WTC11 (cell line): ENCODE measurements around the gene SETD7. TPM values are rescaled to one million over a fixed set of nuclear protein-coding genes. Genes with fewer than 3 reads are reported as not detected.

Source experiments
- ATAC-seq: fragments of 200-7000 bp; cut with Tn5 transposase; 2 replicates; pipeline ENCODE4 v1.10.0; 2021; ENCODE audit warnings: mild to moderate bottlenecking, moderate library complexity
- CTCF ChIA-PET: fragments of 300-600 bp; sonication (Branson Sonifier 250); formaldehyde crosslinking; loops from one replicate; lab custom pipeline; 2021; ENCODE audit warnings: antibody characterized with exemption; lab: Charles Lee
- POLR2A ChIA-PET: fragments of 350-600 bp; sonication (Branson Sonifier 250); formaldehyde crosslinking; loops from one replicate; lab custom pipeline; 2021; ENCODE audit warnings: antibody characterized with exemption; lab: Charles Lee
- DNase-seq: peaks from one replicate; pipeline ENCODE4 v3.0.0; 2021; ENCODE audit warnings: low spot score
- H3K27ac Mint-ChIP-seq: 2 replicates; pipeline ENCODE4 v1.8.0; 2021; ENCODE audit warnings: mixed read lengths
- H3K27me3 Mint-ChIP-seq: 2 replicates; pipeline ENCODE4 v1.8.0; 2021; ENCODE audit warnings: low read depth, mild to moderate bottlenecking, moderate library complexity, mixed read lengths
- H3K36me3 Mint-ChIP-seq: 2 replicates; pipeline ENCODE4 v1.8.0; 2021; ENCODE audit warnings: mixed read lengths
- H3K4me1 Mint-ChIP-seq: 2 replicates; pipeline ENCODE4 v1.8.0; 2022; ENCODE audit warnings: mixed read lengths
- H3K4me3 Mint-ChIP-seq: 2 replicates; pipeline ENCODE4 v1.8.0; 2021; ENCODE audit warnings: mild to moderate bottlenecking, moderate library complexity, mixed read lengths
- H3K9me3 Mint-ChIP-seq: 2 replicates; pipeline ENCODE4 v1.8.0; 2021; ENCODE audit warnings: mixed read lengths
- ELF4 ChIP-seq: sonication (generic); formaldehyde crosslinking; IDR thresholded peaks from 2 replicates; pipeline ENCODE4 v1.8.1; 2022; ENCODE audit warnings: low read depth, mild to moderate bottlenecking, moderate library complexity, missing genetic modification reagents
- KAT7 ChIP-seq: sonication (generic); formaldehyde crosslinking; IDR thresholded peaks from 2 replicates; pipeline ENCODE4 v1.8.1; 2023; ENCODE audit warnings: missing genetic modification reagents, mild to moderate bottlenecking, borderline replicate concordance
- RELA ChIP-seq: sonication (generic); formaldehyde crosslinking; IDR thresholded peaks from 2 replicates; pipeline ENCODE4 v1.8.1; 2022; ENCODE audit warnings: missing genetic modification reagents, mild to moderate bottlenecking, borderline replicate concordance
- TEAD4 ChIP-seq: sonication (generic); formaldehyde crosslinking; IDR thresholded peaks from 2 replicates; pipeline ENCODE4 v1.8.0; 2022; ENCODE audit warnings: mild to moderate bottlenecking, missing genetic modification reagents
- ZNF263 ChIP-seq: sonication (generic); formaldehyde crosslinking; IDR thresholded peaks from 2 replicates; pipeline ENCODE4 v1.8.1; 2022; ENCODE audit warnings: low read depth, mild to moderate bottlenecking, moderate library complexity, missing genetic modification reagents
- total RNA-seq: library from RNA; stranded (reverse); gene quantifications from 3 replicates; pipeline ENCODE4 v1.2.3, GENCODE V29; 2021
- TF ChIP-seq, protein P1 (sequence below): sonication (generic); formaldehyde crosslinking; IDR thresholded peaks from 2 replicates; pipeline ENCODE4 v1.8.0; 2022; ENCODE audit warnings: missing genetic modification reagents
- TF ChIP-seq, protein P2 (sequence below): fragments of 250-450 bp; sonication (Bioruptor Pico); IDR thresholded peaks from 2 replicates; pipeline ENCODE4 v1.9.0; 2021; ENCODE audit warnings: mild to moderate bottlenecking, borderline replicate concordance
- TF ChIP-seq, protein P3 (sequence below): sonication (generic); formaldehyde crosslinking; conservative IDR thresholded peaks from 2 replicates; pipeline ENCODE4 v1.8.1; 2023; ENCODE audit warnings: mild to moderate bottlenecking, low read depth, missing genetic modification reagents, moderate library complexity
- TF ChIP-seq, protein P4 (sequence below): sonication (generic); formaldehyde crosslinking; IDR thresholded peaks from 2 replicates; pipeline ENCODE4 v1.8.1; 2023; ENCODE audit warnings: mild to moderate bottlenecking, missing genetic modification reagents, borderline replicate concordance
- TF ChIP-seq, protein P5 (sequence below): sonication (generic); formaldehyde crosslinking; IDR thresholded peaks from 2 replicates; pipeline ENCODE4 v1.8.0; 2023; ENCODE audit warnings: mild to moderate bottlenecking, missing genetic modification reagents
- TF ChIP-seq, protein P6 (sequence below): fragments of 250-450 bp; sonication (Bioruptor Pico); conservative IDR thresholded peaks from 2 replicates; pipeline ENCODE4 v1.9.0; 2021; ENCODE audit warnings: mild to moderate bottlenecking
- TF ChIP-seq, protein P7 (sequence below): fragments of 250-450 bp; sonication (Bioruptor Pico); IDR thresholded peaks from 2 replicates; pipeline ENCODE4 v1.9.0; 2021; ENCODE audit warnings: mild to moderate bottlenecking

Gene SETD7
- total RNA-seq, 1 experiment from 2014 or later: 5.6 TPM

DNA sequence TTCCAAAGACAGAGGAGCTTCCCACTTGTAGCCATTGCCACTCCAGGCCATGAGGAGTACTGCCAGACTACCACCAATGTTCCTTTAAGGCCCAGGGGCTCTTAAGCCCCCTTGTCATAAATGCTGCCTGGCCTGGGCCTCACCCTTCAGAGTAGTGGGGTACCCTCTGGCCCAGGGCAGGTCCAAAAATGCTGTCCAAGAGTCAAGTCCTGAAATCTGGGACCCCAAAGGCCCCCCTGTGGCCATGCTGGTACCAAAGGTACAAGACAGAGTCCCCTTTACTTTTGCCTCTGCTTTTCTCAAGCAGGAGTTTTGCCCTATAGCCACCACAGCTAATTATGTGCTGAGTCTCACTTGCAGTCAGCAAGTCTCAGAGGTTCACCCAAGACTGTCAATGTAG, 85.7 kb downstream of the SETD7 start (continued):
- TF ChIP-seq, protein P1, sequence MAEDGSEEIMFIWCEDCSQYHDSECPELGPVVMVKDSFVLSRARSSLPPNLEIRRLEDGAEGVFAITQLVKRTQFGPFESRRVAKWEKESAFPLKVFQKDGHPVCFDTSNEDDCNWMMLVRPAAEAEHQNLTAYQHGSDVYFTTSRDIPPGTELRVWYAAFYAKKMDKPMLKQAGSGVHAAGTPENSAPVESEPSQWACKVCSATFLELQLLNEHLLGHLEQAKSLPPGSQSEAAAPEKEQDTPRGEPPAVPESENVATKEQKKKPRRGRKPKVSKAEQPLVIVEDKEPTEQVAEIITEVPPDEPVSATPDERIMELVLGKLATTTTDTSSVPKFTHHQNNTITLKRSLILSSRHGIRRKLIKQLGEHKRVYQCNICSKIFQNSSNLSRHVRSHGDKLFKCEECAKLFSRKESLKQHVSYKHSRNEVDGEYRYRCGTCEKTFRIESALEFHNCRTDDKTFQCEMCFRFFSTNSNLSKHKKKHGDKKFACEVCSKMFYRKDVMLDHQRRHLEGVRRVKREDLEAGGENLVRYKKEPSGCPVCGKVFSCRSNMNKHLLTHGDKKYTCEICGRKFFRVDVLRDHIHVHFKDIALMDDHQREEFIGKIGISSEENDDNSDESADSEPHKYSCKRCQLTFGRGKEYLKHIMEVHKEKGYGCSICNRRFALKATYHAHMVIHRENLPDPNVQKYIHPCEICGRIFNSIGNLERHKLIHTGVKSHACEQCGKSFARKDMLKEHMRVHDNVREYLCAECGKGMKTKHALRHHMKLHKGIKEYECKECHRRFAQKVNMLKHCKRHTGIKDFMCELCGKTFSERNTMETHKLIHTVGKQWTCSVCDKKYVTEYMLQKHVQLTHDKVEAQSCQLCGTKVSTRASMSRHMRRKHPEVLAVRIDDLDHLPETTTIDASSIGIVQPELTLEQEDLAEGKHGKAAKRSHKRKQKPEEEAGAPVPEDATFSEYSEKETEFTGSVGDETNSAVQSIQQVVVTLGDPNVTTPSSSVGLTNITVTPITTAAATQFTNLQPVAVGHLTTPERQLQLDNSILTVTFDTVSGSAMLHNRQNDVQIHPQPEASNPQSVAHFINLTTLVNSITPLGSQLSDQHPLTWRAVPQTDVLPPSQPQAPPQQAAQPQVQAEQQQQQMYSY (CRISPR knock-in tag): no peak
- no peak for TF ChIP-seq KAT7 (CRISPR knock-in tag)
- no peak for TF ChIP-seq RELA (CRISPR knock-in tag)
- TF ChIP-seq, protein P2, sequence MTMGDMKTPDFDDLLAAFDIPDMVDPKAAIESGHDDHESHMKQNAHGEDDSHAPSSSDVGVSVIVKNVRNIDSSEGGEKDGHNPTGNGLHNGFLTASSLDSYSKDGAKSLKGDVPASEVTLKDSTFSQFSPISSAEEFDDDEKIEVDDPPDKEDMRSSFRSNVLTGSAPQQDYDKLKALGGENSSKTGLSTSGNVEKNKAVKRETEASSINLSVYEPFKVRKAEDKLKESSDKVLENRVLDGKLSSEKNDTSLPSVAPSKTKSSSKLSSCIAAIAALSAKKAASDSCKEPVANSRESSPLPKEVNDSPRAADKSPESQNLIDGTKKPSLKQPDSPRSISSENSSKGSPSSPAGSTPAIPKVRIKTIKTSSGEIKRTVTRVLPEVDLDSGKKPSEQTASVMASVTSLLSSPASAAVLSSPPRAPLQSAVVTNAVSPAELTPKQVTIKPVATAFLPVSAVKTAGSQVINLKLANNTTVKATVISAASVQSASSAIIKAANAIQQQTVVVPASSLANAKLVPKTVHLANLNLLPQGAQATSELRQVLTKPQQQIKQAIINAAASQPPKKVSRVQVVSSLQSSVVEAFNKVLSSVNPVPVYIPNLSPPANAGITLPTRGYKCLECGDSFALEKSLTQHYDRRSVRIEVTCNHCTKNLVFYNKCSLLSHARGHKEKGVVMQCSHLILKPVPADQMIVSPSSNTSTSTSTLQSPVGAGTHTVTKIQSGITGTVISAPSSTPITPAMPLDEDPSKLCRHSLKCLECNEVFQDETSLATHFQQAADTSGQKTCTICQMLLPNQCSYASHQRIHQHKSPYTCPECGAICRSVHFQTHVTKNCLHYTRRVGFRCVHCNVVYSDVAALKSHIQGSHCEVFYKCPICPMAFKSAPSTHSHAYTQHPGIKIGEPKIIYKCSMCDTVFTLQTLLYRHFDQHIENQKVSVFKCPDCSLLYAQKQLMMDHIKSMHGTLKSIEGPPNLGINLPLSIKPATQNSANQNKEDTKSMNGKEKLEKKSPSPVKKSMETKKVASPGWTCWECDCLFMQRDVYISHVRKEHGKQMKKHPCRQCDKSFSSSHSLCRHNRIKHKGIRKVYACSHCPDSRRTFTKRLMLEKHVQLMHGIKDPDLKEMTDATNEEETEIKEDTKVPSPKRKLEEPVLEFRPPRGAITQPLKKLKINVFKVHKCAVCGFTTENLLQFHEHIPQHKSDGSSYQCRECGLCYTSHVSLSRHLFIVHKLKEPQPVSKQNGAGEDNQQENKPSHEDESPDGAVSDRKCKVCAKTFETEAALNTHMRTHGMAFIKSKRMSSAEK: no peak
- TF ChIP-seq ELF4 (CRISPR knock-in tag): no peak
- TF ChIP-seq, protein P3, sequence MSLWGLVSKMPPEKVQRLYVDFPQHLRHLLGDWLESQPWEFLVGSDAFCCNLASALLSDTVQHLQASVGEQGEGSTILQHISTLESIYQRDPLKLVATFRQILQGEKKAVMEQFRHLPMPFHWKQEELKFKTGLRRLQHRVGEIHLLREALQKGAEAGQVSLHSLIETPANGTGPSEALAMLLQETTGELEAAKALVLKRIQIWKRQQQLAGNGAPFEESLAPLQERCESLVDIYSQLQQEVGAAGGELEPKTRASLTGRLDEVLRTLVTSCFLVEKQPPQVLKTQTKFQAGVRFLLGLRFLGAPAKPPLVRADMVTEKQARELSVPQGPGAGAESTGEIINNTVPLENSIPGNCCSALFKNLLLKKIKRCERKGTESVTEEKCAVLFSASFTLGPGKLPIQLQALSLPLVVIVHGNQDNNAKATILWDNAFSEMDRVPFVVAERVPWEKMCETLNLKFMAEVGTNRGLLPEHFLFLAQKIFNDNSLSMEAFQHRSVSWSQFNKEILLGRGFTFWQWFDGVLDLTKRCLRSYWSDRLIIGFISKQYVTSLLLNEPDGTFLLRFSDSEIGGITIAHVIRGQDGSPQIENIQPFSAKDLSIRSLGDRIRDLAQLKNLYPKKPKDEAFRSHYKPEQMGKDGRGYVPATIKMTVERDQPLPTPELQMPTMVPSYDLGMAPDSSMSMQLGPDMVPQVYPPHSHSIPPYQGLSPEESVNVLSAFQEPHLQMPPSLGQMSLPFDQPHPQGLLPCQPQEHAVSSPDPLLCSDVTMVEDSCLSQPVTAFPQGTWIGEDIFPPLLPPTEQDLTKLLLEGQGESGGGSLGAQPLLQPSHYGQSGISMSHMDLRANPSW (CRISPR knock-in tag): no peak
- TF ChIP-seq, protein P4, sequence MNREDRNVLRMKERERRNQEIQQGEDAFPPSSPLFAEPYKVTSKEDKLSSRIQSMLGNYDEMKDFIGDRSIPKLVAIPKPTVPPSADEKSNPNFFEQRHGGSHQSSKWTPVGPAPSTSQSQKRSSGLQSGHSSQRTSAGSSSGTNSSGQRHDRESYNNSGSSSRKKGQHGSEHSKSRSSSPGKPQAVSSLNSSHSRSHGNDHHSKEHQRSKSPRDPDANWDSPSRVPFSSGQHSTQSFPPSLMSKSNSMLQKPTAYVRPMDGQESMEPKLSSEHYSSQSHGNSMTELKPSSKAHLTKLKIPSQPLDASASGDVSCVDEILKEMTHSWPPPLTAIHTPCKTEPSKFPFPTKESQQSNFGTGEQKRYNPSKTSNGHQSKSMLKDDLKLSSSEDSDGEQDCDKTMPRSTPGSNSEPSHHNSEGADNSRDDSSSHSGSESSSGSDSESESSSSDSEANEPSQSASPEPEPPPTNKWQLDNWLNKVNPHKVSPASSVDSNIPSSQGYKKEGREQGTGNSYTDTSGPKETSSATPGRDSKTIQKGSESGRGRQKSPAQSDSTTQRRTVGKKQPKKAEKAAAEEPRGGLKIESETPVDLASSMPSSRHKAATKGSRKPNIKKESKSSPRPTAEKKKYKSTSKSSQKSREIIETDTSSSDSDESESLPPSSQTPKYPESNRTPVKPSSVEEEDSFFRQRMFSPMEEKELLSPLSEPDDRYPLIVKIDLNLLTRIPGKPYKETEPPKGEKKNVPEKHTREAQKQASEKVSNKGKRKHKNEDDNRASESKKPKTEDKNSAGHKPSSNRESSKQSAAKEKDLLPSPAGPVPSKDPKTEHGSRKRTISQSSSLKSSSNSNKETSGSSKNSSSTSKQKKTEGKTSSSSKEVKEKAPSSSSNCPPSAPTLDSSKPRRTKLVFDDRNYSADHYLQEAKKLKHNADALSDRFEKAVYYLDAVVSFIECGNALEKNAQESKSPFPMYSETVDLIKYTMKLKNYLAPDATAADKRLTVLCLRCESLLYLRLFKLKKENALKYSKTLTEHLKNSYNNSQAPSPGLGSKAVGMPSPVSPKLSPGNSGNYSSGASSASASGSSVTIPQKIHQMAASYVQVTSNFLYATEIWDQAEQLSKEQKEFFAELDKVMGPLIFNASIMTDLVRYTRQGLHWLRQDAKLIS: no peak
- TF ChIP-seq ZNF263: no peak
- no peak for TF ChIP-seq TEAD4

DNA sequence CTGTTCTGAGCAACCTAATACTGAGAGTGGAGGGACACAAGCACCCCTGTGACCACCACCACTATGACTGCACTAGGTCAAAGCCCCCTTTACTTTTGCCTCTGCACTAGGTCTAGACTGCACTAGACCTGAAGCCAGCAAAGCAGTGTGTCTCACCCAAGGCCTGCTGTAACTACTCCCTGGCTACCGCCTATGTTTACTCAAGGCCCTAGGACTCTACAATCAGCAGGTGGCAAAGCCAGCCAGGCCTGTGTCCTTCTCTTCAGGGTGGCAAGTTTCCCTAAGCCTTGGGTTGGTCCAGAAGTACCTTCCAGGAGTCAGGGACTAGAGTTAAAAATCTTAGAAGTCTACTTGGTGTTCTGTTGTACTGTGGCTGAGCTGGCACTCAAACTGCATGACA, 86.2 kb downstream of the SETD7 start:
- TF ChIP-seq, protein P5, sequence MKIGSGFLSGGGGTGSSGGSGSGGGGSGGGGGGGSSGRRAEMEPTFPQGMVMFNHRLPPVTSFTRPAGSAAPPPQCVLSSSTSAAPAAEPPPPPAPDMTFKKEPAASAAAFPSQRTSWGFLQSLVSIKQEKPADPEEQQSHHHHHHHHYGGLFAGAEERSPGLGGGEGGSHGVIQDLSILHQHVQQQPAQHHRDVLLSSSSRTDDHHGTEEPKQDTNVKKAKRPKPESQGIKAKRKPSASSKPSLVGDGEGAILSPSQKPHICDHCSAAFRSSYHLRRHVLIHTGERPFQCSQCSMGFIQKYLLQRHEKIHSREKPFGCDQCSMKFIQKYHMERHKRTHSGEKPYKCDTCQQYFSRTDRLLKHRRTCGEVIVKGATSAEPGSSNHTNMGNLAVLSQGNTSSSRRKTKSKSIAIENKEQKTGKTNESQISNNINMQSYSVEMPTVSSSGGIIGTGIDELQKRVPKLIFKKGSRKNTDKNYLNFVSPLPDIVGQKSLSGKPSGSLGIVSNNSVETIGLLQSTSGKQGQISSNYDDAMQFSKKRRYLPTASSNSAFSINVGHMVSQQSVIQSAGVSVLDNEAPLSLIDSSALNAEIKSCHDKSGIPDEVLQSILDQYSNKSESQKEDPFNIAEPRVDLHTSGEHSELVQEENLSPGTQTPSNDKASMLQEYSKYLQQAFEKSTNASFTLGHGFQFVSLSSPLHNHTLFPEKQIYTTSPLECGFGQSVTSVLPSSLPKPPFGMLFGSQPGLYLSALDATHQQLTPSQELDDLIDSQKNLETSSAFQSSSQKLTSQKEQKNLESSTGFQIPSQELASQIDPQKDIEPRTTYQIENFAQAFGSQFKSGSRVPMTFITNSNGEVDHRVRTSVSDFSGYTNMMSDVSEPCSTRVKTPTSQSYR (CRISPR knock-in tag): no peak
- TF ChIP-seq, protein P6, sequence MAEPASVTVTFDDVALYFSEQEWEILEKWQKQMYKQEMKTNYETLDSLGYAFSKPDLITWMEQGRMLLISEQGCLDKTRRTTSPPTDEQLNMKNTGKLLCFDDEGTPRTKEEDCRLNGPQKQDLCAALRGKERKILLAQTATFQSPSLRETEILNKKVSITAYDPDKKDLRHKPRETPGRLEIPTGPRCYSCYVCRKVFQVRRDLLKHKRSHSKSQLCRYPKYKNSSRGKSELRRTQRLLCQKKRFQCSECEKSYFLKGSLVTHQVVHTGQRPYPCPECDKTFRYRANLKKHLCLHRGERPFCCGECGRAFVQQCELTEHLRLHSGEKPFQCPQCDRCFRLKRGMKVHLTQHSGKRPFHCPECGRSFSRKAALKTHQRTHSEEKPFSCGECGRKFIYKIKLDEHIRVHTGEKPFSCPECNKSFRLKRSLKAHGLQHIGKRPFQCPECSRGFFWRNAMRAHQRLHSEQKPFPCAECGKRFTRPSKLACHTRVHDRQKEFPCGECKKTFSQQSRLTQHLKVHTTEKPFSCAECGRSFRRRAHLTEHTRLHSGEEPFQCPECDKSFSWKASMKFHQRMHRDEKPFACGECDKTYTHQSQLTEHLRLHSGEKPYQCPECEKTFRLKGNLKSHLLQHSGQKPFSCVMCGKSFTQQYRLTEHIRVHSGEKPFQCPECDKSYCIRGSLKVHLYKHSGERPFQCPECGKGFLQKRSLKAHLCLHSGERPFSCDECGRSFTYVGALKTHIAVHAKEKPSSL: no peak
- TF ChIP-seq, protein P7, sequence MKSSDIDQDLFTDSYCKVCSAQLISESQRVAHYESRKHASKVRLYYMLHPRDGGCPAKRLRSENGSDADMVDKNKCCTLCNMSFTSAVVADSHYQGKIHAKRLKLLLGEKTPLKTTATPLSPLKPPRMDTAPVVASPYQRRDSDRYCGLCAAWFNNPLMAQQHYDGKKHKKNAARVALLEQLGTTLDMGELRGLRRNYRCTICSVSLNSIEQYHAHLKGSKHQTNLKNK (CRISPR knock-in tag): no peak
- TF ChIP-seq, all 79 proteins: peak for 0
- POLR2A ChIA-PET: no interaction called here
- Mint-ChIP-seq H3K4me3 (no peak overlapping the region), H3K27ac (no peak overlapping the region), H3K9me3 (peaks cover 38% of the 10 kb centered on the region), H3K36me3 (peaks cover 37% of the 10 kb centered on the region), H3K4me1 (no peaks in the 10 kb centered on the region), H3K27me3 (no peaks in the 10 kb centered on the region)
- DNase-seq (no peak), ATAC-seq (no peak)
- CTCF ChIA-PET: interaction anchor here (1.4 kb wide), 1 partner anchor 17 kb away, joined by 3 read pairs; no protein-coding TSS in a partner anchor
